SJCRH30 (cell line): ENCODE measurements around the gene LYL1. TPM values are rescaled to one million over a fixed set of nuclear protein-coding genes. Genes with fewer than 3 reads are reported as not detected.

Experiments used
- DNase-seq, 2 experiments: peaks; one replicate each; pipeline ENCODE4 v3.0.0-alpha.2; 2015 to 2020
- H3K27ac ChIP-seq: fragments of 250-450 bp; sonication (Bioruptor Pico); 2 replicates; pipeline ENCODE4 v1.5.1; 2020; ENCODE audit warnings: mild to moderate bottlenecking, moderate library complexity
- H3K27me3 ChIP-seq: fragments of 250-450 bp; sonication (Bioruptor Pico); 2 replicates; pipeline ENCODE4 v1.5.1; 2020; ENCODE audit warnings: mild to moderate bottlenecking, moderate library complexity
- H3K36me3 ChIP-seq: fragments of 250-450 bp; sonication (Bioruptor Pico); 2 replicates; pipeline ENCODE4 v1.5.1; 2020; ENCODE audit warnings: mild to moderate bottlenecking, moderate library complexity
- H3K4me1 ChIP-seq: fragments of 250-450 bp; sonication (Bioruptor Pico); 2 replicates; pipeline ENCODE4 v1.5.1; 2020; ENCODE audit warnings: mild to moderate bottlenecking, moderate library complexity
- H3K4me3 ChIP-seq: fragments of 250-450 bp; sonication (Bioruptor Pico); 2 replicates; pipeline ENCODE4 v1.5.1; 2020; ENCODE audit warnings: mild to moderate bottlenecking, moderate library complexity
- H3K9me3 ChIP-seq: fragments of 250-450 bp; sonication (Bioruptor Pico); replicated peaks from 2 replicates; pipeline ENCODE4 v1.5.1; 2020; ENCODE audit warnings: mild to moderate bottlenecking, moderate library complexity
- total RNA-seq: library from RNA; depleted of rRNA; stranded (reverse); fragments of >200 nt; shearing (Covaris generic); gene quantifications from 2 replicates; pipeline ENCODE4 v1.2.3, GENCODE V29; 2014

Gene LYL1
- total RNA-seq, 1 experiment from 2014 or later, result 0.08 TPM

DNA sequence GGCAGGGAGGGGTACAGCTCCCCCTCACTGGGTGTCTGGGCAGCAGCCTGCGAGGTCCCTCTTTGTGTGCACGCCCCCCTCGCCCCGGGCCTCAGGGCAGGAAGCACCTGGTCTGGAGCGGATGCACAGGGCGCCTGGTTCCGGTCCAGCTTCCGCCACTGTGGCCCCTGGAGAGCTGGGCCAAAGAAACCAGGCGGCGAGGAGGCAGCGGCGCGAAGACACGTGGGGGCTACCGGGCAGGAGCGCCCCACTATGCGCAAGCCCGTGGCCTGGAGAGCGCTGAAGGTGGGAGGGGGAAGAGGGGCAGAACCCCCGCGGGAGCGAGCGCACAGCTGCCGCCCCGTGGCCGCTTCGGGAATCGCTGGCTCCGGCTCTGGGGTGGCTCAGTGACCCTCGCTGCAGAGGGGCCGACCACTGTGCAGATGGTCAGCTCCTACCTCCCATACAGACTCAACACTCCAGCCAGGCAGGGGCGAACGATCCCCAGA lies 1.7 kb upstream of the LYL1 start:
- DNase-seq, result no peak
- H3K9me3 ChIP-seq, result no peaks in the 10 kb centered on the region
- H3K4me3 ChIP-seq, result no peak overlapping the region
- H3K27ac ChIP-seq, result no peak overlapping the region
- no peaks in the 10 kb centered on the region for H3K4me1 ChIP-seq
- peaks cover 21% of the 10 kb centered on the region for H3K36me3 ChIP-seq
- H3K27me3 ChIP-seq, result no peaks in the 10 kb centered on the region

GRCh38 chr19:13103581-13104359 lies 1.1 kb upstream of the LYL1 start:
- DNase-seq, result no peak
- no peak overlapping the region for H3K4me3 ChIP-seq
- peaks cover 15% of the 10 kb centered on the region for H3K36me3 ChIP-seq
- no peak overlapping the region for H3K27ac ChIP-seq
- no peaks in the 10 kb centered on the region for H3K4me1 ChIP-seq
- no peaks in the 10 kb centered on the region for H3K27me3 ChIP-seq
- no peaks in the 10 kb centered on the region for H3K9me3 ChIP-seq

GRCh38 chr19:13102416-13102665 lies 317 bp downstream of the LYL1 start:
- no peaks in the 10 kb centered on the region for H3K27me3 ChIP-seq
- no peaks in the 10 kb centered on the region for H3K9me3 ChIP-seq
- H3K4me1 ChIP-seq, result no peaks in the 10 kb centered on the region
- H3K36me3 ChIP-seq, result peaks cover 4% of the 10 kb centered on the region; the same call in 1 of the 2 replicates
- H3K4me3 ChIP-seq, result no peak overlapping the region
- DNase-seq, result no peak
- no peak overlapping the region for H3K27ac ChIP-seq

GRCh38 chr19:13101590-13102415 lies 855 bp downstream of the LYL1 start:
- H3K9me3 ChIP-seq, result no peaks in the 10 kb centered on the region
- no peaks in the 10 kb centered on the region for H3K36me3 ChIP-seq
- H3K4me3 ChIP-seq, result no peak overlapping the region
- no peak for DNase-seq
- H3K27ac ChIP-seq, result no peak overlapping the region
- H3K27me3 ChIP-seq, result no peaks in the 10 kb centered on the region
- H3K4me1 ChIP-seq, result no peaks in the 10 kb centered on the region

- H3K4me1 ChIP-seq, result no peaks in the 10 kb centered on the region
- H3K4me3 ChIP-seq, result no peak overlapping the region
- H3K27ac ChIP-seq, result no peak overlapping the region
- H3K9me3 ChIP-seq, result no peaks in the 10 kb centered on the region
- DNase-seq, result peak in 1 of 2 experiments; percentile 44
- no peaks in the 10 kb centered on the region for H3K36me3 ChIP-seq
- H3K27me3 ChIP-seq, result no peaks in the 10 kb centered on the region
Observed at GRCh38 chr19:13100841-13101589, 1.6 kb downstream of the LYL1 start.

- no peak overlapping the region for H3K27ac ChIP-seq
- H3K9me3 ChIP-seq, result no peaks in the 10 kb centered on the region
- no peaks in the 10 kb centered on the region for H3K4me1 ChIP-seq
- no peak overlapping the region for H3K4me3 ChIP-seq
- no peaks in the 10 kb centered on the region for H3K27me3 ChIP-seq
- H3K36me3 ChIP-seq, result no peaks in the 10 kb centered on the region
- DNase-seq, result no peak
Observed at GRCh38 chr19:13100031-13100588, 2.5 kb downstream of the LYL1 start.

DNA sequence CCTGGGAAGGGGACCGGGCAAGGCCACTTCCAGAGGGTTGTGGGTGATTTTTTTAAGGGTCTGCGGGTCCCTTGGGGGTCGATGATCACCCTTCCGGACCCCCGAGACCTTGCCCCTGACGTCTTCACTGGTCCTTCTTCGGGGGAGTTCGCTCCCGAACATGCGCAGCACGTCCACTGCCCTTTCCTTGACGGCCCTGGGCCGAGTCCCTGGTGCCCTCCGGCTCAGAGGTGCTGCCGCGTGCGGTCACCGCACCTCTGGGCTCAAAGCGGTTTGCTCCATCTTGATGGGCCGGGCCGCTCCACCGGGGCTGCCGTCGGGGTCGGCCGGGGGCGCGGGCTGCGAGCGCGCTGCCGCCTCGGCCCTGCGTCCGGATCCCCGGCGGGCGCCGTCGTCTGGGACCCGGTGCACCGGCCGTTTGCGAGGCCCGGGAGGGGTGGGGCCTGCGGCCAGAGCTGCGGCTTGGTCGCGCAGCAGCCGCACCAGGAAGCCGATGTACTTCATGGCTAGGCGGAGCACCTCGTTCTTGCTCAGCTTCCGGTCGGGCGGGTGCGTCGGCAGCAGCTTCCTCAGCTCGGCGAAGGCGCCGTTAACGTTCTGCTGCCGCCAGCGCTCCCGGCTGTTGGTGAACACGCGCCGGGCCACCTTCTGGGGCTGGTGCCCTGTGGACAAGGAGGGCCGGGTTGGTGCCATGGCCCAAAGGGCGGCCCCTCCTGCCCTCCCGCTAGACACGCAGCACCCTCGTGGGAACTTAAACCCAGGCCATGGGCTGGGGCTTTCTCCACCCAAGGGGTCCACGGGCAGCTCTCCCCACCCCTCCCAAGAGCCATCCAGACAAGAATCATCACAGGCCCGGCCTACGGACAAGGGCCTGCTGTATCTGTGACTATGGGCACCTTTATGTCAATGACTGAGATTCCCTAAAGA lies 3.3 kb downstream of the LYL1 start:
- H3K9me3 ChIP-seq, result no peaks in the 10 kb centered on the region
- no peak overlapping the region for H3K27ac ChIP-seq
- no peaks in the 10 kb centered on the region; the same call in 1 of the 2 replicates for H3K4me1 ChIP-seq
- DNase-seq, result no peak
- peaks cover 3% of the 10 kb centered on the region; the same call in 1 of the 2 replicates for H3K36me3 ChIP-seq
- no peaks in the 10 kb centered on the region for H3K27me3 ChIP-seq
- H3K4me3 ChIP-seq, result no peak overlapping the region

DNA sequence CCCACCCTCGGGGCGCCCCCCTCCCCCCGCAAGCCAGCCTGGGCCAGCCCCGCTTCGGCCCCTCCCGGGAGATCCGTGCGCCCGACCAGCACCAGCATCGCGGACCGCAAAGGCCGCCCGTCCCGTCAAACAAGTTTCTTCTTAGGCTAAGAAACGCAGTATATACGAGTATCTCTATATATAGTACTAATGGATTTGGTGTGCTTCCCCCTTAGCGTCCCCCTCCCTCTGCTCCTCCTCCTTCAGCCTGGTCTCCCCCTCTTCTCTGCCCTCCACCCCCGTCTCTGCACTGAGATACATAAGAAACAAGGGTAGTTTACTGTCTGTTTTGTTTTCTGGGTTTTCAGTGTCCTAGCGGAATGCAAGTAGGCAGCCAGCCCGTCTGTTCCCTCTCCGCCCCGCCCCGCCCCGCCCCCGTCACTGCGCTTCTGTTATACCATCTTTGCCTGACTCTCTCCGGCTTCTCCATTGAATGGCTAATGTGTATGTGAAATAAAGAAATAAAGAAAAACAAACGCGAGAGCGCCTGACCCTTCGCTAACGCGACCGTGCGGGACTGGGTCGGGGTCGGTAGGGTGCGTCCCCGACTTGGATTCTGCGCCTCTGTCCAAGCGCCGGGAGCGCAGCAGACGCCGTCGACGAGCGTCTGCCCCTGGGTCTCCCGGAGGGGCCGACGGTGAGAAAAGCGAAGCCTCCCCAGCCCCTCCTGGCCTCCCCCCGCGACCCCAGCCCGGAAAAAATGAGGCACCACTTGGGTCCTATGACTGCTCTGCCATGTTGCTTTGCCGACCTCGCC lies 4.2 kb downstream of the LYL1 start:
- Histone ChIP-seq H3K4me3 (no peak overlapping the region), H3K27ac (no peak overlapping the region), H3K4me1 (peaks cover 4% of the 10 kb centered on the region; the same call in 1 of the 2 replicates), H3K36me3 (peaks cover 3% of the 10 kb centered on the region; the same call in 1 of the 2 replicates), H3K27me3 (no peaks in the 10 kb centered on the region), H3K9me3 (no peaks in the 10 kb centered on the region)
- DNase-seq, result no peak

GRCh38 chr19:13097463-13098258 lies 5.0 kb downstream of the LYL1 start:
- peaks cover 4% of the 10 kb centered on the region; the same call in 1 of the 2 replicates for H3K4me1 ChIP-seq
- no peak overlapping the region for H3K27ac ChIP-seq
- H3K36me3 ChIP-seq, result peaks cover 3% of the 10 kb centered on the region; the same call in 1 of the 2 replicates
- DNase-seq, result no peak
- H3K27me3 ChIP-seq, result no peaks in the 10 kb centered on the region
- H3K9me3 ChIP-seq, result no peaks in the 10 kb centered on the region
- H3K4me3 ChIP-seq, result no peak overlapping the region

DNA sequence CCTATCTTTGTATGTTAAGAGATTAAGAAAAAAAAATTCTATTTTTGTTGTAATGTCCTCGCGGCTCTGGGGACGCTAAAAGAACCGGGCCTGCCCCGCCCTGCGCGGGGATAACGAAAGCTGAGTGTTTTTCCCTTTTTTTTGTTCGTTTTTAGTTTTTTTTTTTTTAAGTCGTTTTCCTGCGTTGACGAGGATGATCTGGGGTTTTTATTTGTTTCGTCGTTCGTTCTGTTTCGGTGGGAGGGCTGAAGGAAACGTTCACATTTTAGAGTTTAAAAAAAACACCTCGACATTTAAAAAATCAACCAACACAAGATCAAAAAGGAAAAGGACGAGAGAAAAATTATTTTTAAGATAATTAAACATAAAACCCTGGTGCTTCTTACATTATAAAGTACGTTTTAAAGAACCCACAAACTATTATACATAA lies 5.6 kb downstream of the LYL1 start:
- DNase-seq, result no peak
- Histone ChIP-seq H3K4me1 (peaks cover 4% of the 10 kb centered on the region; the same call in 1 of the 2 replicates), H3K9me3 (no peaks in the 10 kb centered on the region), H3K27ac (no peak overlapping the region), H3K4me3 (no peak overlapping the region), H3K36me3 (peaks cover 3% of the 10 kb centered on the region; the same call in 1 of the 2 replicates), H3K27me3 (no peaks in the 10 kb centered on the region)

DNA sequence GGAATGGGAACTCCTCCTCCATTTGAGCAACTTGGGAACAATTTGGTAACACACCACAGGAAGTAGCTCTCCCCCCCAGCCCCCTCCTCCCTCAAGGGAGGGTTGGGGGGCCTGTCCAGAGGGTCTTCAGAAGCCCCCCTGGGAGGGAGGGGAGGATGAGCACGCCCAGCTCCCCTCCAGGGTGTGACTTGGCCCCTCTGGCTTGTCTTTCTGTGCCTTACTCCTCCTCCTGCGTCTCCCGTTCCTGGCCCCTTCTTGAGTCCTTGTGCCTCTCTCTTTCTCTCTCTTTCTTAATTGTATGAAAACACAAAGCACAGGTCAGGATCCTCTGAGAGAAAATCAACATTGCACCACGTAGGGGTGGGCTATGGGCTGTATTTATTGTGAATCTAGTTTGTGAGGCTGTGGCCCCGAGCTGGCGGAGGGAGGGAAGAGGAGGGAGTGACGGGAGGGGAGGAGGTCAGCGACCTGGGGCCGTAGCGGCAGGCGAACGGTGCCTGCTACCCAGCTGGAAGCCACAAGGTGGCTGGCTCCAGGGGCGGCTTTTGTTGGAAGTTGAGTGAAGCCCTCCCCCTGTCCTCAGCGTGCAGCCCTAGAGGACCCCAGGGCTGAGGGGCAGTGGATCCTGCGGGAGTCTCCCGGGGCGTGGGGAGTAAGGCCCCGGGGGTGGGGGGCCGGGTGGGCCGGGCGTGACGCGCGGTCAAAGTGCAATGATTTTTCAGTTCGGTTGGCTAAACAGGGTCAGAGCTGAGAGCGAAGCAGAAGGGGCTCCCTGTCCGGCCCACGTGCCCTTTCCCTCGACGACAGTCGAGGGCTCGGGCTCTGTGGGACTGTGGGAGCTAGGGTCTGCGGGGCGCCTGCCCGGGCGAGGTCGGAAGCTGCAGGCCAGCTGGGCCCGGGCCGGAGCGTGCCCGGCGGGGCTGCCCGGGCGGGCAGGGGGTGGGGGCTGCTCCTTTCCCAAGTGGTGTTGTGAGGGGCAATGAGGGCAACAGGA lies 6.4 kb downstream of the LYL1 start:
- no peaks in the 10 kb centered on the region for H3K27me3 ChIP-seq
- H3K27ac ChIP-seq, result no peak overlapping the region
- peaks cover 3% of the 10 kb centered on the region; the same call in 1 of the 2 replicates for H3K36me3 ChIP-seq
- no peak for DNase-seq
- no peak overlapping the region for H3K4me3 ChIP-seq
- H3K9me3 ChIP-seq, result no peaks in the 10 kb centered on the region
- peaks cover 10% of the 10 kb centered on the region; the same call in 1 of the 2 replicates for H3K4me1 ChIP-seq
